ENCODE data around the gene FRMD4B.

The FRMD4B gene

DNA sequence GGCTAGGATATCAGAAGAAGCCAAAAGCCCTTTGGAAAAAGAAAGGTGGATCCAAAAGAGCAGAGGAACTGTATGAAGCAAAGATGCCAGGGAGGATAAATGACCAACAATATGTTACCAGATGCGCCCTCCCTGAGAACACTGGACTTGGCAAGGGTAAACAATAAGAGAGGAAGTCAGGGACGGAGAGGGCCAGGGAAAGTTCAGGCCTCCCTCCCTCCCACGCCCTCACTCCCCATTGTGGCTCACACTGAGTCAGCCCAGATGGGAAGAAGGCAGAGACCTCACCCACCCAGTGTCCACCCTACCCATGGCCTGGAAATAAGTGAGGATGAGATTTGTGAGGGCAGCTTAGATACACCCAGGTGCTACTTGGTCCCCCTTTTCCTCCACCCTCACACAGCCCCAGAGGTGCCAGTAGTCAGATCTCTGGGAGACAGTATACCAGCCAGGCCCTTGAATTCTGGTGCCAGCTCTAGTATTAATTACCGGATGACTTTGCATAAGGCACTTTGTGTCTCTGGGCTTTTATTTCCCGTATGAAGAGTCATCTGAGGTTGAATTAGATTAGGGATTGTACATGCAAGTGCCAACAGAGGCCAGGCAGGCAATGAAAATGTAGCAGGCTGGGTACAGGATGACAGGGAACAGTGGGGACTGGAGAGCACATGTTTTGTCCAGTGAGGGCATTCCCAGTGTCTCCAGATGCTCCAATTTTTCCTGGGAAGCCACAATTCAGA is 35.1 kb upstream of the FRMD4B start:
- DNase-seq (no peak), ATAC-seq (ENCODE audit: insufficient read depth, low read depth) (no peak)
- Histone ChIP-seq H3K27ac (ENCODE audit: low read length) (no peak overlapping the region), H3K9me3 (ENCODE audit: insufficient read depth, low read length, severe bottlenecking) (no peaks in the 10 kb centered on the region), H4K20me1 (ENCODE audit: insufficient read depth, low read length) (no peaks in the 10 kb centered on the region), H3K4me2 (ENCODE audit: insufficient read depth, low read length) (no peak overlapping the region), H3K4me3 (ENCODE audit: low read depth in 1 of 2, low read length in 2 of 2) (no peak overlapping the region), H3K27me3 (ENCODE audit: insufficient read depth, low read length, poor library complexity) (no peaks in the 10 kb centered on the region), H3K79me2 (ENCODE audit: insufficient read depth, low read length) (no peaks in the 10 kb centered on the region), H2AFZ (ENCODE audit: low read depth, low read length) (no peak overlapping the region), H3K9ac (ENCODE audit: low read depth, low read length) (no peak overlapping the region), H3K36me3 (ENCODE audit: insufficient read depth, low read length) (no peaks in the 10 kb centered on the region), H3K4me1 (ENCODE audit: insufficient read depth, low read length) (no peaks in the 10 kb centered on the region)
- TF ChIP-seq EZH2 (IDR thresholded peaks at IDR 0.05; ENCODE audit: borderline replicate concordance, low read depth, low read length, severe bottlenecking) (no peak), CTCF (IDR thresholded peaks at IDR 0.05; ENCODE audit: borderline replicate concordance, extremely low read depth, low read length, poor library complexity, severe bottlenecking) (no peak)

- Histone ChIP-seq H3K79me2 (ENCODE audit: insufficient read depth, low read length) (no peaks in the 10 kb centered on the region), H3K4me1 (ENCODE audit: insufficient read depth, low read length) (peaks cover 4% of the 10 kb centered on the region), H3K9me3 (ENCODE audit: insufficient read depth, low read length, severe bottlenecking) (no peaks in the 10 kb centered on the region), H2AFZ (ENCODE audit: low read depth, low read length) (no peak overlapping the region), H3K27ac (ENCODE audit: low read length) (no peak overlapping the region), H3K4me3 (ENCODE audit: low read depth in 1 of 2, low read length in 2 of 2) (no peak overlapping the region), H3K4me2 (ENCODE audit: insufficient read depth, low read length) (no peak overlapping the region), H4K20me1 (ENCODE audit: insufficient read depth, low read length) (no peaks in the 10 kb centered on the region), H3K9ac (ENCODE audit: low read depth, low read length) (no peak overlapping the region), H3K27me3 (ENCODE audit: insufficient read depth, low read length, poor library complexity) (no peaks in the 10 kb centered on the region), H3K36me3 (ENCODE audit: insufficient read depth, low read length) (no peaks in the 10 kb centered on the region)
- no peak for ATAC-seq (ENCODE audit: insufficient read depth, low read depth)
- no peak for DNase-seq
- no peak for TF ChIP-seq CTCF (IDR thresholded peaks at IDR 0.05; ENCODE audit: borderline replicate concordance, extremely low read depth, low read length, poor library complexity, severe bottlenecking)
- TF ChIP-seq EZH2 (IDR thresholded peaks at IDR 0.05; ENCODE audit: borderline replicate concordance, low read depth, low read length, severe bottlenecking) = no peak
Observed at GRCh38 chr3:69419276-69419675, 33.4 kb upstream of the FRMD4B start.

- Histone ChIP-seq H3K4me1 (ENCODE audit: insufficient read depth, low read length) (peaks cover 10% of the 10 kb centered on the region), H3K36me3 (ENCODE audit: insufficient read depth, low read length) (no peaks in the 10 kb centered on the region), H3K4me2 (ENCODE audit: insufficient read depth, low read length) (no peak overlapping the region), H3K4me3 (ENCODE audit: low read depth in 1 of 2, low read length in 2 of 2) (no peak overlapping the region), H2AFZ (ENCODE audit: low read depth, low read length) (no peak overlapping the region), H3K27ac (ENCODE audit: low read length) (no peak overlapping the region), H3K27me3 (ENCODE audit: insufficient read depth, low read length, poor library complexity) (no peaks in the 10 kb centered on the region), H3K9ac (ENCODE audit: low read depth, low read length) (no peak overlapping the region), H3K9me3 (ENCODE audit: insufficient read depth, low read length, severe bottlenecking) (no peaks in the 10 kb centered on the region), H3K79me2 (ENCODE audit: insufficient read depth, low read length) (no peaks in the 10 kb centered on the region), H4K20me1 (ENCODE audit: insufficient read depth, low read length) (no peaks in the 10 kb centered on the region)
- ATAC-seq (ENCODE audit: insufficient read depth, low read depth) = peak; percentile 67
- TF ChIP-seq EZH2 (IDR thresholded peaks at IDR 0.05; ENCODE audit: borderline replicate concordance, low read depth, low read length, severe bottlenecking) = no peak
- TF ChIP-seq CTCF (IDR thresholded peaks at IDR 0.05; ENCODE audit: borderline replicate concordance, extremely low read depth, low read length, poor library complexity, severe bottlenecking) = no peak
- DNase-seq = no peak
Observed at GRCh38 chr3:69417541-69418078, 31.7 kb upstream of the FRMD4B start.

All from DND-41 (cell line).